NB4 (cell line): Measurements from ENCODE around the gene MED13L.

ENCODE experiments used
- CTCF ChIP-seq: IDR thresholded peaks from one replicate; pipeline ENCODE4 v1.5.1; 2012; ENCODE audit warnings: low read depth, low read length
- MAX ChIP-seq: IDR thresholded peaks from 2 replicates; pipeline ENCODE4 v1.6.1; 2011; ENCODE audit warnings: low read depth, low read length
- POLR2A ChIP-seq: IDR thresholded peaks from 2 replicates; pipeline ENCODE4 v1.6.1; 2011; ENCODE audit warnings: mild to moderate bottlenecking; ENCODE audit not compliant: insufficient read length; ENCODE audit errors: extremely low read depth

- no peak for TF ChIP-seq CTCF
- no peak for TF ChIP-seq MAX
- no peak for TF ChIP-seq POLR2A
These were observed 250.5 kb downstream of the MED13L start for GRCh38 chr12:116026768-116027550.
